ENCODE results near the gene NELL2. TPM values are rescaled to one million over a fixed set of nuclear protein-coding genes. Genes with fewer than 3 reads are reported as not detected.

The NELL2 gene
- total RNA-seq, 1 experiment from 2014 or later = 596 TPM

DNA sequence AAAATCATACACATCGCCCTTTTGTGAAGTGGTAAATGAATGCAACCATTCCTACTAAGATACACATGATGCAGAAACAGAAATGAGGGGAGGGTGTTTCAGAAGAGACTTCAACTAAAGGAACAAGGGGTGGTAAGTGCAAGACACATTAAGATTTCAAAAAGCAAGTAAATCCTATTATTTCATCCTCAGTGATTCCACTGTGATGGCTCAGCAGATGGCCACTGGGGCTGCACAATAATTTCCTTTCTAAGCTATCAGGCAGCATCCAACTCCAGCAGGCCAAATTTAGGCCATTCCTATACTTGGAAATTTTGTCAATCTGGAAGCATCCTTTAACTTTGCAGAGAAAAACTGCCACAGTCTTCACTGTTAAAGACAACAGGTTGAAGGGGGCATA, 272.4 kb downstream of the NELL2 start:
- Histone ChIP-seq H3K27me3 (replicated peaks; ENCODE audit: insufficient read depth, low read depth, low read length, poor library complexity) (no peaks in the 10 kb centered on the region), H3K9me3 (ENCODE audit: low read depth, low read length, poor library complexity, severe bottlenecking) (no peaks in the 10 kb centered on the region), H3K4me1 (ENCODE audit: insufficient read depth, low read length, poor library complexity, severe bottlenecking) (peaks cover 28% of the 10 kb centered on the region), H3K4me3 (ENCODE audit: low read depth, low read length, poor library complexity, severe bottlenecking) (no peak overlapping the region), H3K36me3 (ENCODE audit: insufficient read depth, low read length, poor library complexity, severe bottlenecking) (peaks cover 40% of the 10 kb centered on the region), H3K27ac (ENCODE audit: low read depth, low read length, poor library complexity, severe bottlenecking) (peak overlapping the region; percentile 25)
- no TSS peak for BruUV-seq (replicated peaks)
- DNase-seq (ENCODE audit: low spot score) = peak; percentile 65
- ChIA-PET CTCF (no interaction called here), POLR2A (ENCODE audit: low non-redundant PET) (no interaction called here)
- no peak for TF ChIP-seq EZH2 (IDR thresholded peaks at IDR 0.05; ENCODE audit: borderline replicate concordance, low read depth, low read length, poor library complexity, severe bottlenecking)
- TF ChIP-seq, protein P1, sequence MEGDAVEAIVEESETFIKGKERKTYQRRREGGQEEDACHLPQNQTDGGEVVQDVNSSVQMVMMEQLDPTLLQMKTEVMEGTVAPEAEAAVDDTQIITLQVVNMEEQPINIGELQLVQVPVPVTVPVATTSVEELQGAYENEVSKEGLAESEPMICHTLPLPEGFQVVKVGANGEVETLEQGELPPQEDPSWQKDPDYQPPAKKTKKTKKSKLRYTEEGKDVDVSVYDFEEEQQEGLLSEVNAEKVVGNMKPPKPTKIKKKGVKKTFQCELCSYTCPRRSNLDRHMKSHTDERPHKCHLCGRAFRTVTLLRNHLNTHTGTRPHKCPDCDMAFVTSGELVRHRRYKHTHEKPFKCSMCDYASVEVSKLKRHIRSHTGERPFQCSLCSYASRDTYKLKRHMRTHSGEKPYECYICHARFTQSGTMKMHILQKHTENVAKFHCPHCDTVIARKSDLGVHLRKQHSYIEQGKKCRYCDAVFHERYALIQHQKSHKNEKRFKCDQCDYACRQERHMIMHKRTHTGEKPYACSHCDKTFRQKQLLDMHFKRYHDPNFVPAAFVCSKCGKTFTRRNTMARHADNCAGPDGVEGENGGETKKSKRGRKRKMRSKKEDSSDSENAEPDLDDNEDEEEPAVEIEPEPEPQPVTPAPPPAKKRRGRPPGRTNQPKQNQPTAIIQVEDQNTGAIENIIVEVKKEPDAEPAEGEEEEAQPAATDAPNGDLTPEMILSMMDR (conservative IDR thresholded peaks at IDR 0.05; ENCODE audit: low read depth, low read length) = no peak
- intact Hi-C loops (cut with micrococcal nuclease; ENCODE audit: unreplicated experiment) = no loop called here

DNA sequence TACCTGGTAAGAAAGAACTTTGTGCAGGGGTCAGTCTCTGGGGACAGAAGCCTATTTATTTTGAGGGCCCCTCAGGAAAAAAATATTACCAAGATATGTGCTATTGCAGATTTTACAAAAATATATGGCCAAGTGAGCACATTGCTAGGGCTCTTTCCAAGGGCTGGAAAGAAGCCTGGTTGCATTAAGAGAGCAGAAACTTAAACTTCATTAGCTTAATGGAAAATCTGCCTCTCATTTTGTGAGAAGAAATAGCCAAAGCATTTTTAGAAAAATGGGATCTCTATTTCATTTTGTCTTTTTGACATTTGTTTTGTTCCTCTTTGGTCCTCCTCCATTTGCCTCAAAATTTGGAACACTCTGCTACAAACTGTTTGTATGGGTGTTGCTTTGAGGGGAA, 283.5 kb downstream of the NELL2 start:
- no peak for DNase-seq (ENCODE audit: low spot score)
- H3K36me3 ChIP-seq (ENCODE audit: insufficient read depth, low read length, poor library complexity, severe bottlenecking) = no peaks in the 10 kb centered on the region
- CTCF ChIA-PET = no interaction called here
- no peak overlapping the region for H3K4me3 ChIP-seq (ENCODE audit: low read depth, low read length, poor library complexity, severe bottlenecking)
- intact Hi-C loops (cut with micrococcal nuclease; ENCODE audit: unreplicated experiment) = no loop called here
- no peak for TF ChIP-seq EZH2 (IDR thresholded peaks at IDR 0.05; ENCODE audit: borderline replicate concordance, low read depth, low read length, poor library complexity, severe bottlenecking)
- TF ChIP-seq, protein P1 (conservative IDR thresholded peaks at IDR 0.05; ENCODE audit: low read depth, low read length) = no peak
- H3K9me3 ChIP-seq (ENCODE audit: low read depth, low read length, poor library complexity, severe bottlenecking) = no peaks in the 10 kb centered on the region
- H3K27me3 ChIP-seq (replicated peaks; ENCODE audit: insufficient read depth, low read depth, low read length, poor library complexity) = no peaks in the 10 kb centered on the region
- H3K27ac ChIP-seq (ENCODE audit: low read depth, low read length, poor library complexity, severe bottlenecking) = no peak overlapping the region
- POLR2A ChIA-PET (ENCODE audit: low non-redundant PET) = interaction anchor here (0.5 kb wide), 1 partner anchor 54 kb away, joined by 4 read pairs; no protein-coding TSS in a partner anchor
- peaks cover 11% of the 10 kb centered on the region for H3K4me1 ChIP-seq (ENCODE audit: insufficient read depth, low read length, poor library complexity, severe bottlenecking)
- BruUV-seq (replicated peaks) = no TSS peak

DNA sequence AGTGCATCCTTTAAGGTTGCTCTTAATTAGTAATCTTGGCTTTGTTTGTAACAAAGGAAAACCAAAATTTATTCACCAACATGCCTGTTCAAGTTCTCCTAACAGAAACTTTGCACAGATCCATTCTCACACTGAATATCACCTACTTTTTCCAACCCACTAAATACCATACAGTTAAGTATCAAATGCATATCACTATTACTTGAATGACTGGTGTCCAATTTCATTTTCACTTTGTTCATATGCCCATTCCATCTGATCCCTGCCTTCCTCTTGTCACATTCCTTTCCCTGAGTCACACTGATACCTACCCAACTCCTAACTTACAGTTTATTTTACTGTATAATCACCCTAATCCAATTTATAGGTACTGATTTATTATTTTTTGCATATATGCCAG, 286.4 kb downstream of the NELL2 start:
- Histone ChIP-seq H3K36me3 (ENCODE audit: insufficient read depth, low read length, poor library complexity, severe bottlenecking) (no peaks in the 10 kb centered on the region), H3K9me3 (ENCODE audit: low read depth, low read length, poor library complexity, severe bottlenecking) (no peaks in the 10 kb centered on the region), H3K4me3 (ENCODE audit: low read depth, low read length, poor library complexity, severe bottlenecking) (no peak overlapping the region), H3K27ac (ENCODE audit: low read depth, low read length, poor library complexity, severe bottlenecking) (no peak overlapping the region), H3K4me1 (ENCODE audit: insufficient read depth, low read length, poor library complexity, severe bottlenecking) (peaks cover 11% of the 10 kb centered on the region), H3K27me3 (replicated peaks; ENCODE audit: insufficient read depth, low read depth, low read length, poor library complexity) (no peaks in the 10 kb centered on the region)
- ChIA-PET POLR2A (ENCODE audit: low non-redundant PET) (no interaction called here), CTCF (interaction anchor here (0.7 kb wide), 1 partner anchor 59 kb away, joined by 3 read pairs; no protein-coding TSS in a partner anchor)
- BruUV-seq (replicated peaks) = no TSS peak
- peak; percentile 46 for DNase-seq (ENCODE audit: low spot score)
- intact Hi-C loops (cut with micrococcal nuclease; ENCODE audit: unreplicated experiment) = no loop called here
- no peak for TF ChIP-seq EZH2 (IDR thresholded peaks at IDR 0.05; ENCODE audit: borderline replicate concordance, low read depth, low read length, poor library complexity, severe bottlenecking)
- TF ChIP-seq, protein P1 (conservative IDR thresholded peaks at IDR 0.05; ENCODE audit: low read depth, low read length) = no peak

All from A673 (cell line).